BLaER1 treated with 17β-estradiol and CSF1 and Interleukin-3, amounts not matched to agents 10 nM and 100 nM (cell line): ENCODE results near the gene AUP1.
A peak's percentile ranks its signal among the peaks of the same experiment; 100 is the strongest.

Experiments used
- H3K27ac ChIP-seq, 11 experiments: shearing (Covaris generic); formaldehyde crosslinking; 2 replicates each; pipeline ENCODE4 v1.8.1; 2022
- H3K27me3 ChIP-seq, 11 experiments: shearing (Covaris generic); formaldehyde crosslinking; 2 replicates each; pipeline ENCODE4 v1.8.1; 2022
- H3K36me3 ChIP-seq, 11 experiments: shearing (Covaris generic); formaldehyde crosslinking; 2 replicates each; pipeline ENCODE4 v1.8.1; 2022
- H3K4me1 ChIP-seq, 10 experiments: shearing (Covaris generic); formaldehyde crosslinking; 2 replicates each; pipeline ENCODE4 v1.8.1; 2022
- H3K4me2 ChIP-seq, 11 experiments: shearing (Covaris generic); formaldehyde crosslinking; 2 replicates each; pipeline ENCODE4 v1.8.1; 2022
- H3K4me3 ChIP-seq, 10 experiments: shearing (Covaris generic); formaldehyde crosslinking; 2 replicates each; pipeline ENCODE4 v1.8.1; 2022
- H3K9ac ChIP-seq, 11 experiments: shearing (Covaris generic); formaldehyde crosslinking; 2 replicates each; pipeline ENCODE4 v1.8.1; 2022
- H3K9me3 ChIP-seq, 11 experiments: shearing (Covaris generic); formaldehyde crosslinking; replicated peaks in 1 of 11; 2 replicates each; pipeline ENCODE4 v1.8.1; 2022
- H4K20me1 ChIP-seq, 11 experiments: shearing (Covaris generic); formaldehyde crosslinking; 2 replicates each; pipeline ENCODE4 v1.8.1; 2022
- Cebpa-rat ChIP-seq, 11 experiments: shearing (Covaris generic); IDR thresholded peaks; 2 replicates each; pipeline ENCODE4 v1.8.1; 2022

Gene AUP1

DNA sequence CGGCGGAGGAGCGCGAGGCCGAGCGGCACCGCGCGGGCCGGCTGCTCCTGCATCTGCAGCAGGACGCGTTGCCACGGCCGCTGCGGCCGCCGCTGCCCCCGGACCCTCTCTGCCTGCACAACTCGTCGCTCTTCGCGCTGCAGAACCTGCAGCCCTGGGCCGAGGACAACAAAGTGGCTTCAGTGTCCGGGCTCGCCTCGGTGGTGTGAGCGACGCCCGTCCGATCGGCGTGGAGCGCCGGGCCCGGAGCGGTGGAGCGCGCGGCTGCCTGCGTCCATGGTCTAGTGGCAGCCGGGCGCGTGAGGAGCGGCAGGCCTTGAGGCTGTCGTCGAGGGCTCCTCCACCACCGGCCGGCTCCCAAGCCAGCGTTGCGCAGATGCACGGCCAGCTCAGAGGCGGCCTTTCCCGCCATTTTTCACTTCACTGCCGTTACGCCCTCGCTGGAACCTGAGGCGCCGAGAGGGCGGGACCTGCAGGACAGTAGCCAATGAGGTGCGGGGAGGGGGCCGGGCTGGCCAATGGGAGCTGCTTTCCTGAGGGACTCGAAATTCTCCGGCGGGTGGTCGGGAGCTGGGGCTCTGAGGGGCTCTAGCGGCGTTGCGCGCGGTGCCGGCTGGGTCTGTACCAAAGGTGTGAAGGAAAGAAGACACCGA is 13.4 kb downstream of the AUP1 start:
- Histone ChIP-seq H3K9me3 (peaks cover 4 to 29% (median 17%) of the 10 kb centered on the region in 11 experiments; a peak in 15 of 22 replicates), H3K4me3 (0 out of 20 replicates have a peak overlapping the region, but pooled peaks of 1 of the 10 experiments have one; percentile 1), H3K27ac (no peak overlapping the region), H3K27me3 (peaks cover 91 to 100% (median 98%) of the 10 kb centered on the region in 11 experiments), H4K20me1 (peaks cover 0 to 37% (median 23%) of the 10 kb centered on the region in 11 experiments; a peak in 15 of 22 replicates), H3K9ac (no peak overlapping the region), H3K4me2 (no peak overlapping the region), H3K4me1 (peaks cover 5 to 19% (median 8%) of the 10 kb centered on the region in 10 experiments; a peak in 11 of 20 replicates), H3K36me3 (no peaks in the 10 kb centered on the region)
- no peak for TF ChIP-seq Cebpa-rat (IDR thresholded peaks at IDR 0.05)

DNA sequence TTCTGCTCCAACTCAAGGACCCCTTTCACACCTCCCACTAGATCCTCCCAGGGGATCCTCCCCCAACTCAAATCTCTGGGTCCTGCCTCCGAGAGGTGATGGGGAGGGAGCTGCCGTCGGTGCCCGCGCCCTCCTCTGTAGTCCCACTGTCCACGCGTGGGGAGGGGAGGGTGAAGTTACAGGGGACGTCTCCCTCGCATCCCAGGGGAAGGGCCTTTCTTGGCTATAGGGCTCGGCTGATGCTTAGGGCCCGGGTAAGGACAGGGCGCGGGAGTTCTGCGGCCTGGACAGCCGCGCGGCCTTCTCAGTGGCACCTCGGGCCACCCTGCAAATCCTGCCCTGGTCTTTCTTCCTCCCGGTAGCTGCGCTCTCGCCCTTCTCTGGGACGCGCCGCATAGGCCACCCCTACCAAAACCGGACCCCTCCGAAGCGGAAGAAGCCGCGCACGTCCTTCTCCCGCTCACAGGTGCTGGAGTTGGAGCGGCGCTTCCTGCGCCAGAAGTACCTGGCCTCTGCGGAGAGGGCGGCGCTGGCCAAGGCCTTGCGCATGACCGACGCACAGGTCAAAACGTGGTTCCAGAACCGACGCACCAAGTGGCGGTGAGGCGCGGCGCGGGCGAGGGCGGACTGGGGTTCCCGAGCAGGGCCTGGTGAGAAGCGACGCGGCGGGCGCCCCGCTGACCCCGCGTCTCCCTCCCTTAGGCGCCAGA is 14.1 kb downstream of the AUP1 start:
- H3K27ac ChIP-seq = no peak overlapping the region
- peaks cover 0 to 37% (median 23%) of the 10 kb centered on the region in 11 experiments; a peak in 15 of 22 replicates for H4K20me1 ChIP-seq
- H3K27me3 ChIP-seq = peaks cover 98 to 100% (median 100%) of the 10 kb centered on the region in 11 experiments
- H3K36me3 ChIP-seq = no peaks in the 10 kb centered on the region
- H3K4me2 ChIP-seq = peak overlapping the region in 1 of 11 experiments; percentile 73; a peak in 2 of 22 replicates
- peaks cover 5 to 19% (median 8%) of the 10 kb centered on the region in 10 experiments; a peak in 11 of 20 replicates for H3K4me1 ChIP-seq
- H3K4me3 ChIP-seq = peak overlapping the region in 4 of 10 experiments; percentile 1 to 26 (median 20); a peak in 3 of 20 replicates
- no peak overlapping the region for H3K9ac ChIP-seq
- peaks cover 4 to 29% (median 17%) of the 10 kb centered on the region in 11 experiments; a peak in 15 of 22 replicates for H3K9me3 ChIP-seq
- TF ChIP-seq Cebpa-rat (IDR thresholded peaks at IDR 0.05) = no peak

DNA sequence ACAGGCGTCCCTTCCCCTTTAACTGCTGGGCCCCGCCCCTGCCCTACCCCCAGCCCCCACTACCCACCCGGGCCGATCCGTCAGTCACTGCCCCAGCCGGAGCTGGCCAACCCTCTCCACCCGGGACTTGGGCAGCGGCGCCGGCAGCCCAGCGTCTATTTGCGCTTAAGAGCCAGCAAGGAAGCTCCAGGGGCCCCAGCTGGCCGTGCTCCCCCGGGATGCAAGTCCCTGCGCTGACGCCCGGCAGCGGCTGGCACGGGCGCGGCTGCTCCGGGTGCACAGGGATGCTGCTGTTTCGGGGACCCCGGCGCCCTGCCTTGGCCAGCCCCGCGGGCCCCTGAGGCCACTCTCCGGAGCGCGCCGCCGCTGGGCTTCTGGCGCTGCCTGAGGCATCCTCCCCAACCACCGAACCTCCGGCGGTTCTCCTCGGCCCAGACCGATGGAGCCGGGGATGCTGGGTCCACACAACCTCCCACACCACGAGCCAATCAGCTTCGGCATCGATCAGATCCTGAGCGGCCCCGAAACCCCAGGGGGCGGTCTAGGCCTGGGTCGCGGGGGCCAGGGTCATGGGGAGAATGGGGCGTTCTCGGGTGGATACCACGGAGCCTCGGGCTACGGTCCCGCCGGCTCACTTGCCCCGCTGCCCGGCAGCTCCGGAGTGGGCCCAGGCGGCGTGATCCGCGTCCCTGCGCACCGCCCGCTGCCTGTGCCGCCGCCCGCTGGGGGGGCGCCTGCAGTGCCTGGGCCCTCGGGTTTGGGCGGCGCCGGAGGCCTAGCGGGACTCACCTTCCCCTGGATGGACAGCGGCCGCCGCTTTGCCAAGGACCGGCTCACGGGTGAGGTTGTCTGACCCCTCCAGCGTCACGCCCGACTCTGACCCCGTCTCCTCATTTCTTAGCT is 14.9 kb downstream of the AUP1 start, which contains the start of gene TLX2:
Gene TLX2 (plus strand): TSS at position 83 of the 903 bp plus-strand sequence. CDS start 357 bp downstream, at position 440.
- peaks cover 100% of the 10 kb centered on the region in 11 experiments for H3K27me3 ChIP-seq
- H3K9me3 ChIP-seq = peaks cover 4 to 29% (median 17%) of the 10 kb centered on the region in 11 experiments; a peak in 15 of 22 replicates
- H3K9ac ChIP-seq = no peak within 1 kb of the TSS
- no peaks in the 10 kb centered on the region for H3K36me3 ChIP-seq
- no peak within 1 kb of the TSS for H3K27ac ChIP-seq
- H4K20me1 ChIP-seq = peaks cover 0 to 37% (median 23%) of the 10 kb centered on the region in 11 experiments; a peak in 15 of 22 replicates
- TF ChIP-seq Cebpa-rat (IDR thresholded peaks at IDR 0.05) = no peak
- peak within 1 kb of the TSS; percentile 12 to 73 (median 49); a peak in 21 of 22 replicates for H3K4me2 ChIP-seq
- peak within 1 kb of the TSS in 9 of 10 experiments; percentile 17 to 36 (median 20); a peak in 9 of 20 replicates for H3K4me3 ChIP-seq
- peaks cover 5 to 19% (median 8%) of the 10 kb centered on the region in 10 experiments; a peak in 11 of 20 replicates for H3K4me1 ChIP-seq

DNA sequence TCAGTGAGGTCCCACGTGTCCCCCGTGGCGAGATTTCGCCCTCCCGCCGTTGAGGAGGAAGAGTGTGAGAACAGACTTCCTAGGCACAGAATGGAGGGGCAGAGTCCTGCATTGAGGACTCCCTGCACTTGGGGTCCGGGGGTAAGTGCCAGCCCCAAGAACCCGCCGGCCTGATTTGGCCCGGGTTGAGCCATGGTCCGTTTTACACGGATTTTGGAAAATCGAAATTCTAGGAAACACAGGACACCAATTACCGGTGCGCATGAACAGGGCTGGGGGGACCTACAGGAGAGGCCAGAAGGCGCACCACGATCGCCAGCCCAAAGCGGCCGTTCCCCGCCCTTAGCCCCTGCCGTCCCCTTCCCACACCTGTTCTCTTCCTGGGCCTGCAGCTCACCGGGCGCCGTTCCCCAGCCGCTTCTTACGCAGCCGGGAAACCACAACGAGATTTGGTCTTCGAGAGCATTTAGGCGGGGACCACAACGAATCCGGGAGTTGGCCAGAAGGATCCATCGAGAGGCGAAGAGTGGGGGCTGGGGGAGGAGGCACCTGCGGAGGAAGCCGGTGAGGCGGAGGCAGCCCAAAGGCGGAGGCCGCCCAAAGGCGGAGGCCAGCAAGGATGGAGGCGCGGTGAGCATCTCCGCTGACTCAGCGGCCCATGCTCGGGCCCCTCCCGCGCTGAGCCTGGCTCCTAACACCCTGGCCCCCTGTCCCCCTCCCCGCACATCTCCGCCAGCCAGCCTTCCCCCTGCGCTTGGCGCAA is 15.7 kb downstream of the AUP1 start:
- no peak for TF ChIP-seq Cebpa-rat (IDR thresholded peaks at IDR 0.05)
- Histone ChIP-seq H3K27me3 (peaks cover 93 to 100% (median 100%) of the 10 kb centered on the region in 11 experiments), H3K4me2 (peak overlapping the region; percentile 3 to 73 (median 45); a peak in 11 of 22 replicates), H4K20me1 (peaks cover 0 to 37% (median 23%) of the 10 kb centered on the region in 11 experiments; a peak in 15 of 22 replicates), H3K4me3 (0 out of 20 replicates have a peak overlapping the region, but pooled peaks of 1 of the 10 experiments have one; percentile 19), H3K4me1 (peaks cover 5 to 19% (median 8%) of the 10 kb centered on the region in 10 experiments; a peak in 11 of 20 replicates), H3K36me3 (no peaks in the 10 kb centered on the region), H3K9me3 (peaks cover 4 to 29% (median 17%) of the 10 kb centered on the region in 11 experiments; a peak in 15 of 22 replicates), H3K27ac (no peak overlapping the region), H3K9ac (no peak overlapping the region)

DNA sequence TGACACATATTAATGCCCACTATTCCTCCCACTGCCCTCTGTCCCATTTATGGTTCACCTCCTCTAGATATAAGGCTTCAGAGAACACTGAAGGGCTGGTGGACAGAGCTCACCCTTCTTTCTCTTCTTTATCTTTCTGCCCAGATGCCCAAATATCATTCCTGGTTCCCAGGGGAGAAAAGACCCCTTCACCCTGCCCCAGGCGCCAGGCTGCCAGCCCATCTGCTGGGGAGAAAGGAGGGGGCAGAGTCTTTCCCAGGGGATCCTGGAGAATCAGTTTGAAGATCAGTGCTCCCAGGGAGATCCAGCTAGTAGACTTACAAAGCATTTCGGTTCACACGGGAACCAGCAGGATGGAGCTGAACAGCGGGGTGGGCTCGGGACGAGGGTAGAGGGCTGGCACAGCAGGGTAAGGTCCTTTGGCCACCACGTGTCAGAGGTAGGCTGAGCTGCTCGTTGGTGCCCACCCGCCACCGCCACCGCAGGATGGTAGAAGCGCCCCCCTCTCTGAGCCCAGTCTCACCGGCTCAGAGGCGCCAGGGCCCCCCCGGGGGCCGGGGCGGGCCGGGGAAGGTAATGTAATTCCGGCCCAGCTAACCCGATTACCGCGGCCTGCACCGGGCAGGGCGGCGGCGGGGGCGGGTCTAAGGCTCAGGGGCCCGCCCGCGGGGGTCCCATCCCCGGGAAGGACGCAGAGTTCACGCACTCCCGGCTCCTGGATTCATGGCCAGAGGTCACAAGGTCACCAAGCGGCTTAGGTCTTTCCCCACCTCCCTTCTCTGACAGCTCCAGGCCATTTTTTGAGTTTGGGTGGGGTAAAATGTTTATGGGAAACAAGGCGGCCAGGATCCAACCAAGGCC is 16.5 kb downstream of the AUP1 start:
- Histone ChIP-seq H3K4me3 (no peak overlapping the region), H3K4me1 (peaks cover 11 to 24% (median 13%) of the 10 kb centered on the region in 10 experiments), H3K36me3 (no peaks in the 10 kb centered on the region), H4K20me1 (peaks cover 0 to 37% (median 23%) of the 10 kb centered on the region in 11 experiments; a peak in 15 of 22 replicates), H3K27ac (no peak overlapping the region), H3K27me3 (peaks cover 85 to 100% (median 100%) of the 10 kb centered on the region in 11 experiments), H3K9me3 (peaks cover 4 to 29% (median 17%) of the 10 kb centered on the region in 11 experiments; a peak in 15 of 22 replicates), H3K9ac (no peak overlapping the region), H3K4me2 (no peak overlapping the region)
- no peak for TF ChIP-seq Cebpa-rat (IDR thresholded peaks at IDR 0.05)

- no peak overlapping the region for H3K4me2 ChIP-seq
- peaks cover 17 to 34% (median 23%) of the 10 kb centered on the region in 10 experiments for H3K4me1 ChIP-seq
- no peak overlapping the region for H3K9ac ChIP-seq
- H3K27me3 ChIP-seq = peaks cover 69 to 86% (median 83%) of the 10 kb centered on the region in 11 experiments
- H3K27ac ChIP-seq = no peak overlapping the region
- TF ChIP-seq Cebpa-rat (IDR thresholded peaks at IDR 0.05) = no peak
- H3K4me3 ChIP-seq = no peak overlapping the region
- H3K9me3 ChIP-seq = peaks cover 4 to 28% (median 15%) of the 10 kb centered on the region in 11 experiments; a peak in 15 of 22 replicates
- peaks cover 0 to 35% (median 23%) of the 10 kb centered on the region in 11 experiments; a peak in 15 of 22 replicates for H4K20me1 ChIP-seq
- peaks cover 0 to 3% (median 0%) of the 10 kb centered on the region in 11 experiments; a peak in 4 of 22 replicates for H3K36me3 ChIP-seq
Measured at GRCh38 chr2:74511104-74511989, 18.2 kb downstream of the AUP1 start.
